NCI-H2029 treated with DMSO at 0.1 percent for 48 hours (cell line): ENCODE results near the gene AGXT2.

Experiments
- DNase-seq: peaks from one replicate; lab custom pipeline; 2025; lab: John Stamatoyannopoulos, UW

AGXT2 gene

DNA sequence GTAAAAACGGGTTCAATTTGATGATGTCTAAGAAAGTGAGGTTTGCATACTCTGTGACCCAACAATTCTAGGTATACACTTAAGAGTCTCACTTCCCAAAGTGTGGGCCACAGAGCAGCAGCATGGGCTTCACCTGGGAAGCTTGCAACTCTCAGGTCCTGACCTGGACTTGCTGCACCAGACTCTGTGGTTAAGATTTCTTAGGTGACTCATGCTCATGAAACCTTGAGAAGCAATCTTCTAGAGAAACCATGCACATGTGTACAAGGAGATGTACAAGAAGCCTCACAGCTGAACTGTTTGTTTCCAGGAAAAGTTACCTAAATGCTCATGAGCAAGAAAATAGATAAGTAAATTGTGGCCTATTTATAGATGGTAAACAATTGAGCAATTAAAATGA, 88.4 kb downstream of the AGXT2 start:
- no peak for DNase-seq

DNA sequence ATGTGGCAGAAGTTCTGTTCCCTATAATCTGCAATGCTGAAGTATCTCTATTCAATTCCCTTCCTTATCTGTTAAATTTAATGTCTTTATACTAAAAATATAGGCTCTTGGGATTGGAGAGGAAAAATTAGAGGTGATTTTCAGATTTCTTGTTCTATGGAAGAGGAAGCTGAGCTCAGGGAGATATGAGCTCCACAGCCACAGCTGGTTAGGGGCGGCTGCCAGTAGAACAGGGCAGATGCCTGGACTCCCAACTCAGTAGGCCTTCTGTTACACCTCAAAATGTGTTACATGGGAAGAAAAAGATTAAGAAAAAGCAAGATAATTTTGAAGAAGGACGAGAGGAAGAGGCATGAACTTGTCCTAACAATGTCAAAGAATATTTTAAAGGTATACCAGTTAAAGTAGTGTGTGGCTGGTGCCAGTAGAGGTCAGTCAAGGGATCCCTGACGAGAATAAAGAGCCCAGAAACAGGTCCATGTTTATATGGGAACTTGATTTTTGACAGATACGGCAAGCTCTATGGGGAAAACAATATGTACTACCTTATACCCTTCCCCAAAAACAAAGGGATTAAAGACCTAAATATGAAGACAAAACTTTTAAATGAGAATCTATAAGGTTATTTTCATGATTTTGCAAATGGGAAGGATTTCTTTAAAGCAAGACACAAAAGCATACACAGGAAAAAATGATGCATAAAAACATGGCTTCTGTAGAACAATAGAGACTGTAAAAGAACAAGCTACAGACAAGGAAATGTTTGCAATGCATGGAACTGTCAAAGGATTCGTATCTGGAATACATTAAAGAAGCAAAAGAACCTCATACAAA, 89.7 kb downstream of the AGXT2 start:
- DNase-seq, result no peak

DNA sequence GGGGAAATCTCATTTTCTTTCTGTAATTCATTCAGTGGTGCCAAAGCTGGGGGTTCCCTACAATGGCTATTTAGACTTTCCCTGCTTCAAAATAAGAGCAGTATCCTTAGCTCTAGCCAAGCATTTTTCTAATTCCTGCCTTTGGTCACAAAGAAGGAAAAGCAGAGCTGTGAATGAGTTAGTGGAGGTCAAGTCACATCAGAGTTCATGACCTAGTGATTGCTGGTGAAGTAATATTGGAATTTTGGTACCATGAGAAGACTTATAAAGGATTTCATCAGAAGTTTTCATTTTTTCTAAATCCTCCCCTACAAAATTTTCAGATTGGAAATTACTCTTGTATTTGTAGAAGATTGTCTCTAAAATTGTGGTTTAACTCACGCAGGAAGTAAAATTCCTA, 90.4 kb downstream of the AGXT2 start:
- no peak for DNase-seq
